Duodenal mucosa (tissue), 2 donors: ENCODE measurements around the gene CLCNKA.
"Not testable (repeated sequence)": the region's sequence is repeated elsewhere in the genome, so short reads cannot be mapped to it uniquely, and the experiment has no call there.

ENCODE experiments used
- H3K27ac ChIP-seq: one replicate; pipeline ENCODE4 v1.7.0; 2013; ENCODE audit warnings: low read depth, low read length
- H3K27me3 ChIP-seq, 2 donors: one replicate each; pipeline ENCODE4 v1.7.0; 2013; ENCODE audit warnings: low read length in 2 of 2, control low read depth in 1 of 2; ENCODE audit not compliant: insufficient read depth in 2 of 2, control insufficient read depth in 1 of 2
- H3K36me3 ChIP-seq, 2 donors: one replicate each; pipeline ENCODE4 v1.7.0; 2013; ENCODE audit warnings: low read length in 2 of 2, control low read depth in 1 of 2; ENCODE audit not compliant: insufficient read depth in 2 of 2, control insufficient read depth in 1 of 2
- H3K4me1 ChIP-seq, 2 donors: one replicate each; pipeline ENCODE4 v1.7.0; 2013; ENCODE audit warnings: low read length in 2 of 2, control low read depth in 1 of 2; ENCODE audit not compliant: insufficient read depth in 2 of 2, control insufficient read depth in 1 of 2
- H3K4me3 ChIP-seq, 2 donors: one replicate each; pipeline ENCODE4 v1.7.0; 2013; ENCODE audit warnings: low read length in 2 of 2, low read depth in 1 of 2
- H3K9ac ChIP-seq, 2 donors: one replicate each; pipeline ENCODE4 v1.7.0; 2013; ENCODE audit warnings: low read length in 2 of 2, low read depth in 1 of 2
- H3K9me3 ChIP-seq, 2 donors: one replicate each; pipeline ENCODE4 v1.7.0; 2013; ENCODE audit warnings: low read length in 2 of 2, control low read depth in 1 of 2; ENCODE audit not compliant: control insufficient read depth in 1 of 2

CLCNKA gene

DNA sequence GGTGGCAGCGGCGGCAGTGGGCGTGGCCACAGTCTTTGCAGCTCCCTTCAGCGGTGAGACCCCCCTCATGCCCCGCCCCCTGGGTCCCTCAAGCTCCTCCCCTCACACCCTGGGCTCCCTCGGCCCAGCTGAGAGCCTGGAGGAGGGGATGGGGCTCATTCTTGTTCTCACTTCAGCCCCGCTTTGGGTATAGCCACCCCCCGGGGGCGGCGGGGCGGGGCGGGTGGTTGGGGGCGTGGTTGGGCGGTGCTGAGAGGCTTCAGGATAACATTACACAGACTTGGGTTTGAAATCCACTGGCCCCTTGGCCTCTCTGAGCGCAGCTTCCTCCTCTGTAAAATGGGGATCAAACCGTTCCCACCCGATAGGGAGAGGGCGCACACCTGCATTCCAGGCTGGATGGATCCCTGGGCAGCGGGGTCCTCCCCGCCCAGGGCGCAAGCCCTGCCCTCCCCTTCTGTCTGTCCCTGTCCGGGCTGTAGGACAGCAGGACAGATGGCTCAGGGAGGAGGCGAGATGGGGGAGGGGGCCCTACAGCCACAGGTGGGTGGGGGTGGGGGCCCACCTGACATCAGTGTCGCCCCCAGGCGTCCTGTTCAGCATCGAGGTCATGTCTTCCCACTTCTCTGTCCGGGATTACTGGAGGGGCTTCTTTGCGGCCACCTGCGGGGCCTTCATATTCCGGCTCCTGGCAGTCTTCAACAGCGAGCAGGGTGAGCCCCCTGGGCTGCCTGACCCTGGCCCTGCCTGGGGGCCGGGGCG lies 5.1 kb downstream of the CLCNKA start:
- no peak overlapping the region for H3K9ac ChIP-seq
- H3K4me3 ChIP-seq, result no peak overlapping the region
- H3K27me3 ChIP-seq, result peaks cover 3 to 9% of the 10 kb centered on the region in 2 donors
- H3K4me1 ChIP-seq, result no peaks in the 10 kb centered on the region
- no peak overlapping the region for H3K27ac ChIP-seq
- H3K9me3 ChIP-seq, result no peaks in the 10 kb centered on the region
- H3K36me3 ChIP-seq, result no peaks in the 10 kb centered on the region

DNA sequence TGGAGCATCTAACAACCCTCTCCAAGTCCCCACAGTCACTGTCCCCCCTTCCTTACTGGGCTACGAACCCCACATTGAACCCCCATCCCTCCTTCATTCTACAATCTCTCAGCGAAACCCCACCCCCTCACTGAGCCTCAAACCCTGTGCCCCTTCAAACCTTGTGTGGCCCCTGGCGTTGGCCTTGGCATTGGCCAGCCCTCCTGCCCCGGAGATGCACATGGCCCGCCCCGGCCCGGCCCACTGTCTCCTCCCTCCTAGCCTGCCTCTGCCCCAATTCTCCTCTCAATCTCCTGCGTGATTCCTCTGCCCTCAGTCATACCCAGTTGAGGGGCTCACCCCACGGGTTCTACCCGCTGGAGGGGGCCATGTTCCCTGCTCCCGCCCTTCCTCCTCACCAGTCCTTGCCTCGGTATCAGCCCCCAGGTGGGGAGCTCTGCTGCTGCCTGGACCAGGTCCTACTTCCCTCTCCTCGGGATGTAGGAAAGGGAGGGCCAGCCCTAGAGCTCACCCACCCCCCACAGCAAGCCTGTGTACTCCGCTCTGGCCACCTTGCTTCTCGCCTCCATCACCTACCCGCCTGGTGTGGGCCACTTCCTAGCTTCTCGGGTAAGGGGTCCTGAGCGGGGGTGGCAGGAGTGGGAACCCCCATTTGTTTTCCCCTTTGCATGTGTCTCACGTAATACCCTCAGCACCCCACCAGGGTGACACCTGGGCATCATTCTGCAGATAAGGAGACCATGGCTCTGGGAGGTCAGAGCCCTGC lies 6.6 kb downstream of the CLCNKA start:
- Histone ChIP-seq H3K9me3 (no peaks in the 10 kb centered on the region), H3K27me3 (peaks cover 3 to 9% of the 10 kb centered on the region in 2 donors), H3K9ac (no peak overlapping the region), H3K4me1 (no peaks in the 10 kb centered on the region), H3K27ac (no peak overlapping the region), H3K4me3 (no peak overlapping the region), H3K36me3 (no peaks in the 10 kb centered on the region)

DNA sequence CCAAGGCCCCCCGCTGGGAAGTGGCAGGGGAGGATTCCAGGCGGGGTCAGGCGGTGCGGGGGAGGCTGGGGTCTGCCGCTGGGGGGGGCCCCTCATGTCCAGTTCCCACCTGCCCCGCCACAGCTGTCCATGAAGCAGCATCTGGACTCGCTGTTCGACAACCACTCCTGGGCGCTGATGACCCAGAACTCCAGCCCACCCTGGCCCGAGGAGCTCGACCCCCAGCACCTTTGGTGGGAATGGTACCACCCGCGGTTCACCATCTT lies 7.1 kb downstream of the CLCNKA start:
- not testable (repeated sequence) for H3K9me3 ChIP-seq, H3K4me3 ChIP-seq, H3K27ac ChIP-seq, H3K4me1 ChIP-seq, H3K9ac ChIP-seq, H3K36me3 ChIP-seq, H3K27me3 ChIP-seq

GRCh38 chr1:16029288-16029687 lies 7.5 kb downstream of the CLCNKA start:
- Histone ChIP-seq H3K27me3 (peaks cover 3 to 9% of the 10 kb centered on the region in 2 donors), H3K36me3 (no peaks in the 10 kb centered on the region), H3K9ac (no peak overlapping the region), H3K4me3 (no peak overlapping the region), H3K9me3 (no peaks in the 10 kb centered on the region), H3K4me1 (no peaks in the 10 kb centered on the region), H3K27ac (no peak overlapping the region)

DNA sequence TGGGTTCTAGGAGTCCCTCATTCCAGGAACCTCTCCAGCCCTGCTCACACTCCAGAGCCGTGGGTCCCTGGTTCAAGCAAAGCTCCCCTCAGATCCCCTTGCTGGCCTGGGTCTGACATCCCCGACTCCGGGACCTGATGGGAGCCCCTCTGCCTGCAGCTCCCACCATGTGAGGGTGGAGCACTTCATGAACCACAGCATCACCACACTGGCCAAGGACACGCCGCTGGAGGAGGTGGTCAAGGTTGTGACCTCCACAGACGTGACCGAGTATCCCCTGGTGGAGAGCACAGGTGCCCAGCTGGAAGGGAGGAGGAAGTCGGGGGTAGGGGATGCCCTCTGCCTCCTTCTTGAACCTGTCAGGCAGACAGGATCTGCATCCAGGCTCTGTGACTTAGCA lies 9.7 kb downstream of the CLCNKA start:
- no peak overlapping the region for H3K27ac ChIP-seq
- peaks cover 3 to 9% of the 10 kb centered on the region in 2 donors for H3K27me3 ChIP-seq
- no peaks in the 10 kb centered on the region for H3K4me1 ChIP-seq
- no peaks in the 10 kb centered on the region for H3K36me3 ChIP-seq
- no peak overlapping the region for H3K9ac ChIP-seq
- H3K4me3 ChIP-seq, result no peak overlapping the region
- H3K9me3 ChIP-seq, result no peaks in the 10 kb centered on the region

- no peak overlapping the region for H3K27ac ChIP-seq
- H3K9me3 ChIP-seq, result no peaks in the 10 kb centered on the region
- no peak overlapping the region for H3K4me3 ChIP-seq
- H3K27me3 ChIP-seq, result peaks cover 3 to 6% of the 10 kb centered on the region in 2 donors
- H3K36me3 ChIP-seq, result no peaks in the 10 kb centered on the region
- H3K9ac ChIP-seq, result no peak overlapping the region
- H3K4me1 ChIP-seq, result no peaks in the 10 kb centered on the region
Observed at GRCh38 chr1:16032388-16033102, 10.7 kb downstream of the CLCNKA start.

- H3K4me3 ChIP-seq, H3K27me3 ChIP-seq, H3K4me1 ChIP-seq, H3K9ac ChIP-seq, H3K27ac ChIP-seq, H3K36me3 ChIP-seq, H3K9me3 ChIP-seq: not testable (repeated sequence)
Observed at GRCh38 chr1:16033103-16033632, 11.3 kb downstream of the CLCNKA start.

GRCh38 chr1:16036461-16036860 lies 14.6 kb downstream of the CLCNKA start:
- H3K9me3 ChIP-seq, H3K9ac ChIP-seq, H3K27me3 ChIP-seq, H3K27ac ChIP-seq, H3K4me1 ChIP-seq, H3K36me3 ChIP-seq, H3K4me3 ChIP-seq: not testable (repeated sequence)

DNA sequence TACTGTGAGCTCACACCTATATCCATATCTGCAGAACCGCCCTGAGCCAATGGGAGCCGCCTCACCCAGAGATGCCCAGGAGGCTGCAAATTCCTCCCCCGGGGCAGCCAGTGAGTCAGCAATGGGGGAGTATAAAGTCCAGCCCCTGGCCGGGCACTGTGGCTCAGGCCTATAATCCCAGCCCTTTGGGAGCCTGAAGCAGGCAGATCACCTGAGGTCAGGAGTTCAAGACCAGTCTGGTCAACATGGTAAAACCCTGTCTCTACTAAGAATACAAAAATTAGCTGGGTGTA lies 16.7 kb downstream of the CLCNKA start:
- H3K4me3 ChIP-seq, result no peak overlapping the region
- no peaks in the 10 kb centered on the region for H3K27me3 ChIP-seq
- no peaks in the 10 kb centered on the region for H3K9me3 ChIP-seq
- H3K9ac ChIP-seq, result no peak overlapping the region
- no peaks in the 10 kb centered on the region for H3K4me1 ChIP-seq
- H3K36me3 ChIP-seq, result no peaks in the 10 kb centered on the region
- no peak overlapping the region for H3K27ac ChIP-seq

GRCh38 chr1:16039871-16040270 lies 18.0 kb downstream of the CLCNKA start:
- not testable (repeated sequence) for H3K4me1 ChIP-seq, H3K27me3 ChIP-seq, H3K36me3 ChIP-seq, H3K9ac ChIP-seq, H3K27ac ChIP-seq, H3K4me3 ChIP-seq, H3K9me3 ChIP-seq
